ENCODE results near the gene HOXA6. TPM values are rescaled to one million over a fixed set of nuclear protein-coding genes. Genes with fewer than 3 reads are reported as not detected.

The HOXA6 gene
- total and polyA plus RNA-seq, 4 donors: 0.23 TPM; not detected in 3

GRCh38 chr7:27178366-27178765 lies 30.8 kb upstream of the HOXA6 start (continued):
- no peak for TF ChIP-seq ATF3 (IDR thresholded peaks at IDR 0.05)

GRCh38 chr7:27177795-27178320 lies 30.3 kb upstream of the HOXA6 start:
- Histone ChIP-seq H3K9ac (ENCODE audit: low read depth in 1 of 2, low read length in 2 of 2) (no peak overlapping the region), H3K27ac (ENCODE audit: low read depth in 1 of 2, low read length in 2 of 2) (no peak overlapping the region)

GRCh38 chr7:27176962-27177794 lies 29.6 kb upstream of the HOXA6 start:
- Histone ChIP-seq H3K4me1 (ENCODE audit: control insufficient read depth in 4 of 4, insufficient read depth in 4 of 4, low read length in 3 of 4) (peaks cover 9 to 19% (median 16%) of the 10 kb centered on the region in 4 donors), H3K27ac (ENCODE audit: low read depth in 1 of 2, low read length in 2 of 2) (no peak overlapping the region), H3K9me3 (ENCODE audit: control insufficient read depth in 4 of 4, low read length in 3 of 4) (peaks cover 0 to 2% (median 0%) of the 10 kb centered on the region in 4 donors), H3K27me3 (ENCODE audit: control insufficient read depth in 4 of 4, insufficient read depth in 4 of 4, low read length in 3 of 4) (peaks cover 18 to 68% (median 24%) of the 10 kb centered on the region in 4 donors), H3K9ac (ENCODE audit: low read depth in 1 of 2, low read length in 2 of 2) (no peak overlapping the region), H3K4me3 (ENCODE audit: low read depth in 1 of 3, low read length in 3 of 3) (no peak overlapping the region), H3K36me3 (ENCODE audit: control insufficient read depth in 4 of 4, insufficient read depth in 3 of 4, low read depth in 1 of 4, low read length in 3 of 4) (no peaks in the 10 kb centered on the region)
- WGBS: 40% methylated on average over 22 of the region's 22 CpGs
- TF ChIP-seq HNF4G (IDR thresholded peaks at IDR 0.05) (no peak), RAD21 (IDR thresholded peaks at IDR 0.05) (no peak)
- no peak for DNase-seq (ENCODE audit: low spot score)

More at GRCh38 chr7:27177795-27178320, 30.3 kb upstream of the HOXA6 start:
- WGBS: 52% methylated on average over 5 of the region's 5 CpGs
- H3K27me3 ChIP-seq (ENCODE audit: control insufficient read depth in 4 of 4, insufficient read depth in 4 of 4, low read length in 3 of 4): peaks cover 18 to 64% (median 22%) of the 10 kb centered on the region in 4 donors
- no peaks in the 10 kb centered on the region for H3K9me3 ChIP-seq (ENCODE audit: control insufficient read depth in 4 of 4, low read length in 3 of 4)
- H3K4me3 ChIP-seq (ENCODE audit: low read depth in 1 of 3, low read length in 3 of 3): no peak overlapping the region
- DNase-seq (ENCODE audit: low spot score): no peak
- TF ChIP-seq CTCF (IDR thresholded peaks at IDR 0.05; ENCODE audit: low read depth, low read length, missing input control): no peak
- no peak for TF ChIP-seq FOXA2 (IDR thresholded peaks at IDR 0.05)
- no peak for TF ChIP-seq ZBTB33 (IDR thresholded peaks at IDR 0.05)
- TF ChIP-seq ATF3 (IDR thresholded peaks at IDR 0.05): no peak
- TF ChIP-seq HNF4G (IDR thresholded peaks at IDR 0.05): no peak
- TF ChIP-seq SP1 (IDR thresholded peaks at IDR 0.05): no peak
- no peak for TF ChIP-seq TAF1 (conservative IDR thresholded peaks at IDR 0.05)
- peaks cover 8 to 18% (median 14%) of the 10 kb centered on the region in 4 donors for H3K4me1 ChIP-seq (ENCODE audit: control insufficient read depth in 4 of 4, insufficient read depth in 4 of 4, low read length in 3 of 4)
- no peaks in the 10 kb centered on the region for H3K36me3 ChIP-seq (ENCODE audit: control insufficient read depth in 4 of 4, insufficient read depth in 3 of 4, low read depth in 1 of 4, low read length in 3 of 4)

- 47% methylated on average over 3 of the region's 3 CpGs for WGBS
- Histone ChIP-seq H3K4me1 (ENCODE audit: control insufficient read depth in 4 of 4, insufficient read depth in 4 of 4, low read length in 3 of 4) (peaks cover 9 to 19% (median 19%) of the 10 kb centered on the region in 4 donors), H3K9ac (ENCODE audit: low read depth in 1 of 2, low read length in 2 of 2) (no peak overlapping the region), H3K36me3 (ENCODE audit: control insufficient read depth in 4 of 4, insufficient read depth in 3 of 4, low read depth in 1 of 4, low read length in 3 of 4) (no peaks in the 10 kb centered on the region), H3K27me3 (ENCODE audit: control insufficient read depth in 4 of 4, insufficient read depth in 4 of 4, low read length in 3 of 4) (peaks cover 17 to 68% (median 26%) of the 10 kb centered on the region in 4 donors), H3K4me3 (ENCODE audit: low read depth in 1 of 3, low read length in 3 of 3) (no peak overlapping the region), H3K27ac (ENCODE audit: low read depth in 1 of 2, low read length in 2 of 2) (no peak overlapping the region), H3K9me3 (ENCODE audit: control insufficient read depth in 4 of 4, low read length in 3 of 4) (peaks cover 0 to 2% (median 0%) of the 10 kb centered on the region in 4 donors)
- TF ChIP-seq RXRA (IDR thresholded peaks at IDR 0.05): no peak
- TF ChIP-seq CTCF (IDR thresholded peaks at IDR 0.05; ENCODE audit: low read depth, low read length, missing input control): no peak
- TF ChIP-seq GABPA (IDR thresholded peaks at IDR 0.05 in 1 of 2, conservative IDR thresholded peaks at IDR 0.05 in 1 of 2): no peak
- TF ChIP-seq REST (IDR thresholded peaks at IDR 0.05): no peak
- no peak for DNase-seq (ENCODE audit: low spot score)
These were observed 28.9 kb upstream of the HOXA6 start for GRCh38 chr7:27176524-27176845.
